HG03159 (cell line): ENCODE data around the gene OSBPL7.

Experiments used
- ATAC-seq: cut with Tn5 transposase; IDR thresholded peaks from one replicate; pipeline ENCODE4 v1.9.1; 2021; ENCODE audit warnings: mild to moderate bottlenecking, moderate library complexity; ENCODE audit not compliant: unreplicated experiment

Gene OSBPL7

GRCh38 chr17:47808036-47808829 lies 13.4 kb downstream of the OSBPL7 start:
- no peak for ATAC-seq

GRCh38 chr17:47807421-47807820 lies 14.2 kb downstream of the OSBPL7 start:
- ATAC-seq: no peak

- no peak for ATAC-seq
These were observed 14.7 kb downstream of the OSBPL7 start for GRCh38 chr17:47806913-47807255.

GRCh38 chr17:47806026-47806912 lies 15.3 kb downstream of the OSBPL7 start:
- no peak for ATAC-seq

DNA sequence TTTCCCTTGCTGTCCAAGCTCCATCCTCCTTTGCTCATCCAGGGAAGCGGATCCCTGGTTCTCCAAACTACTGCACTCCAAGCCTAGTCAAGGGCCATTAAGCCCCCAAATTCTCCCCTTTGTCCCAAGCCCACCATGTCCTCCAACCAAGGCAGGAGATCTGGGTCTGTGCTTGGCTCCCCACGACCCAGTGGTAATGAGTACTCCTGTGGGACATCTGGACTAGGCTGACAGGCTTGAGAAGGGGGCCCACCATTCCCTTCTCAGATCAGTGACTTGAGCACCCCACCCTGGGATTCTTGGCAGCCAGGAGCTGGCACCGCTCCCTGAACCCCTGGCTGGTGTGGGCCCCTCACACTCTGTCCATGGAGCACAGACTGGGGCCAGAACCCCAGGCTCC lies 17.1 kb downstream of the OSBPL7 start:
- ATAC-seq: no peak

- ATAC-seq: no peak
These were observed 17.8 kb downstream of the OSBPL7 start for GRCh38 chr17:47803751-47804150.

- no peak for ATAC-seq
These were observed 18.4 kb downstream of the OSBPL7 start for GRCh38 chr17:47803201-47803600.

- no peak for ATAC-seq
These were observed 19.1 kb downstream of the OSBPL7 start for GRCh38 chr17:47802341-47803022.

DNA sequence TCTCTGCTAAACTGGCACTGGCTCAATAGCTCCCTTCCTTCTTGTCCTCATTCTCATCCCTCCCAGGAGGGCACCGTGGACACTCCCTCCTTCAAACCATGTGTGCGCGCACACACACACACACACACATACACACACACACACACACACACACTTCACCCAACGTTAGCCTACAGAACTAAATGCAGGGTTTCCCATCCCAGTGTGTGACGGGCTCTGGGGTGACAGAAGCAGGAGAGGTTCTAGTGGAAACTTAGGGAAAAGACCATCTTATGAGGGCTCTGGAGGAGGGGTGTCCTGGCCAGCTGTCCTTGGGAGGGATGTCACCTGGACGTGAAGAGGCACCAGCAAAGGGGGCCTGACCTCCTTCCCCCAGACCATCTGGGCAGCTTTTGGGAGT lies 19.7 kb downstream of the OSBPL7 start:
- no peak for ATAC-seq

DNA sequence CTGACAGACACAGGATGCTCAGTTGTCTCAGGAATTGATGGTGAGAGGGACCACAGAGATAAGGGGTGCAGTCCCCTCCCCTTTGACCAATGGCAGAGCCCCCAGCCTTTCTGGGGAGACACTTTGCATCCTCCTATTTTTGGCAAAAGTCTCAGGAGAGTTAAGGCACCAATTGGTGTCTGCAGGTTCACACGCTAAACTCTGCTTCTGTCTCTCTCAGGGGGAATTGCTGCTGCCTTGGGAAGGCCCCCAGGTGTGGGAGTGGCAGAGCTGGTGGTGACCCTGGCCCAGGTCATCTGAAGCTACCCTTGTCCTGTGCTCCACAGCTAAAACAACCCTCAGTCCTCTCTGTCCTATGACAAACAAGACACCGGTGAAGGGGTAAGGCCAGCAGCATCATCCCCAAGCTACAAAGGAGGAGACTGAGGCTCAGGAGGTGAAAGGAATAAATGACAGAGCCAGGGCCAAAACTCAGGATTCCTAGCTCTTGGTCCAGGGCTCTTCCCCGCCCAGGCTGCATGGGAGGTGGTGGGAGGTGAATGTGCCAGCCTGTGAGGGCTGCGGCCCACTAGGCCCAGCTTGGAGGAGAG lies 20.3 kb downstream of the OSBPL7 start:
- no peak for ATAC-seq

- no peak for ATAC-seq
These were observed 20.9 kb downstream of the OSBPL7 start for GRCh38 chr17:47800686-47801085.

DNA sequence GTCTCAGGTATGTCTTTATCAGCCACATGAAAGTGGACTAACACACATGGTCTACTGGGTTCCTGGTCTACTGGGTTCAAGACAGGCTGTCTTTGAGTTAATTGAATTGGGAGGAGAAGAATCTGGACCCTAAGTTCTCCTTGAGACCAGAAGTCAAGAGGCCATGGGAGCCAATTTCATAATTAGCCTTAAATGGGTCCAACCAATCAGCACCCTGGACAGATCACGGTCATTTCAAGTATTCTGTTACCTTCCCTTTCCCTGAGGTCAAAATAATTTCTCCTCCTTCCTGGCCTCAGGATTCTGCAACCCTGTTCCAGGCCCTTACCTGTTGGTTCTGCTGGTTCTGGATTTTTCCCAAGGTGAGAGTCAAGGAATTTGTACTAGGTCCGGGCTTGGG lies 23.8 kb downstream of the OSBPL7 start:
- ATAC-seq: no peak

- ATAC-seq: no peak
These were observed 28.6 kb downstream of the OSBPL7 start for GRCh38 chr17:47792979-47793378.

DNA sequence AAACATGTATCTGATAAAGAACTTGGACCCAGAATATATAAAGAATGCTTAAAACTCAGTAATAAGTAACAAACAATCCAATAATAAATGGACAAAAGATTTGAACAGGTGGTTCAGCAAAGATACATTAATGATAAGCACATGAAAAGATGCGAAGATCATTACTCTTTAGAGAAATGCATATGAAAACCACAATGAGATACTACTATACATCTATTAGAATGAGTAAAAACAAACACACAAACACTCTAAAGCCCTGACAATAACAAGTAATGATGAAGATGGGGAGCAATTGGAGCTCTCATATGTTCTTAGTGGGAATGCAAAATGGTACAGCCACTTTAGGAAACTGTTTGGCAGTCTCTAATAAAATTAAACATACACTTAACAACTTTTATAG lies 29.1 kb downstream of the OSBPL7 start:
- ATAC-seq: no peak

DNA sequence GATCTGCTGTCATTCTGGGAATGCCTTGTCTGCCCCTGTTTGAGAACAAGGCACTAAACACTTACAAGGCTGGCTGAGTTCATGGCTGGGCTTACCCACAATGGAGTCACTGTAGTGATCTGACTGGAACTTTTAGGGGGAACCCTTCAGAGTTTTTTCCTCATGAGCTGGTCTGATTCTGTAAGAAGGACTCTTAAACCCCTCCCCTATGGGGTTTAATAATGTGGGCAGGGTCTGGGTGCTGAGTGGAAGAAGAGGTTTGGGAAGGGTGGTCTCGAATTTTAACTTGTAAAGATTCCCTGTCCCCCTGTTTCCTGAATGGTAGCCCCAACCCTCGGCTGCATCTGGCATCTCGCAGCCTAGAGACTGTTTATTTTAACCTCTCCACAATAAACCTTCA lies 30.6 kb downstream of the OSBPL7 start:
- no peak for ATAC-seq

- no peak for ATAC-seq
These were observed 31.7 kb downstream of the OSBPL7 start for GRCh38 chr17:47789611-47790561.

GRCh38 chr17:47785538-47786123 lies 36.0 kb downstream of the OSBPL7 start:
- ATAC-seq: no peak

GRCh38 chr17:47781397-47781796 lies 40.2 kb downstream of the OSBPL7 start:
- ATAC-seq: no peak

GRCh38 chr17:47778184-47778635 lies 43.4 kb downstream of the OSBPL7 start:
- no peak for ATAC-seq
